MCF 10A (cell line): ENCODE measurements around the gene IL4R. TPM values are rescaled to one million over a fixed set of nuclear protein-coding genes. Genes with fewer than 3 reads are reported as not detected.

ENCODE experiments used
- BruUV-seq: library from RNA; stranded (reverse); fragments of 400-500 nt; replicated peaks from 2 replicates; lab custom pipeline; 2021; lab: Mats Ljungman, UMichigan
- CTCF ChIA-PET: fragments of 300-600 bp; sonication (Branson Sonifier 250); formaldehyde crosslinking; extraction: SDS; loops from one replicate; lab custom pipeline; 2021; ENCODE audit warnings: antibody characterized with exemption, inconsistent platforms; lab: Yijun Ruan, JAX
- POLR2A ChIA-PET: fragments of 300-600, 350-650 bp; sonication (Branson Sonifier 250); formaldehyde crosslinking; extraction: SDS; loops from one replicate; lab custom pipeline; 2020; ENCODE audit warnings: antibody characterized with exemption, inconsistent platforms; lab: Yijun Ruan, JAX
- DNase-seq: peaks from one replicate; pipeline ENCODE4 v3.0.0-alpha.2; 2018; ENCODE audit not compliant: unreplicated experiment
- H3K27ac Mint-ChIP-seq: one replicate; pipeline ENCODE4 v1.8.0; 2022; ENCODE audit warnings: mild to moderate bottlenecking, low read depth, mixed read lengths; ENCODE audit not compliant: unreplicated experiment
- H3K27me3 Mint-ChIP-seq: one replicate; pipeline ENCODE4 v1.8.0; 2022; ENCODE audit warnings: mixed read lengths; ENCODE audit not compliant: insufficient read depth, unreplicated experiment
- H3K36me3 Mint-ChIP-seq: one replicate; pipeline ENCODE4 v1.8.0; 2022; ENCODE audit warnings: mild to moderate bottlenecking, moderate library complexity, mixed read lengths; ENCODE audit not compliant: insufficient read depth, unreplicated experiment
- H3K4me1 Mint-ChIP-seq: one replicate; pipeline ENCODE4 v1.8.0; 2022; ENCODE audit warnings: mixed read lengths; ENCODE audit not compliant: insufficient read depth, unreplicated experiment
- H3K4me3 Mint-ChIP-seq: one replicate; pipeline ENCODE4 v1.8.0; 2022; ENCODE audit warnings: mild to moderate bottlenecking, moderate library complexity, mixed read lengths; ENCODE audit not compliant: unreplicated experiment
- H3K9me3 Mint-ChIP-seq: one replicate; pipeline ENCODE4 v1.8.0; 2022; ENCODE audit warnings: mixed read lengths; ENCODE audit not compliant: unreplicated experiment
- intact Hi-C: fragments of 100-400 bp; cut with micrococcal nuclease; formaldehyde crosslinking; loops from 2 replicates; pipeline ENCODE4 v1.14.1; 2022
- total RNA-seq: library from RNA; stranded (reverse); gene quantifications from 2 replicates; pipeline ENCODE4 v1.2.3, GENCODE V29; 2022
- TF ChIP-seq, protein P1 (sequence below): fragments of 200-600 bp; IDR thresholded peaks from one replicate; pipeline ENCODE4 v1.8.0; 2022; ENCODE audit warnings: antibody characterized with exemption, mild to moderate bottlenecking; ENCODE audit not compliant: unreplicated experiment

The IL4R gene
- total RNA-seq, 1 experiment from 2014 or later = 51.9 TPM

DNA sequence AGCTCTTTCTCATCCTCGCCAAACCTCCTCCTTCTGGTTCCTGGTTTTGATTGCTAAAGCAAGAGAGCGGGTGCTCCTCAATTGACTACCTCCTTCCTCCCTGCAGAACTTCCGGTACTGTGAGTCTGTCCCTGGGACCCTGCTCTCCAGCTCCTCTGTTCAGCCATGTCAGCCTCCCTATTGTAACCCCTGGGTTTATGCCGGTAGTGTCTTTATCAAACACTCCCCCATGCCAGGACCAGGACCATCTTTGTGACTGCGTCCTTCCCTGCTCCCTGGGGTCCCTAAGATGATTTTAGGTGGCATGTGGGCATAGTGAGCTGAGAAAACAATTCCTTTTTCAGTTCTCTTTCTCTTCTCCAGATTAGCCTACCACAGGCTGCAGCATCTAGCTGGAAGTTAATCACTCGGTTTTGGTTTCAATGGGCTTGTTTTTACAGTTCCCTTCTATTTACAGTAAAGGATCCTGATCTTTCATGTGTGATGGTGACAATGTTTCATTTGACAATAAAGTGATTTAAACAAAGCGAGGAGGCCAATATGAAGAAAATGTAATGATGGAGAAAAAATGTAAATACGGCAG lies 60.5 kb downstream of the IL4R start:
- Mint-ChIP-seq H3K36me3 (no peaks in the 10 kb centered on the region), H3K27ac (no peak overlapping the region), H3K4me3 (no peak overlapping the region), H3K9me3 (peaks cover 7% of the 10 kb centered on the region), H3K4me1 (no peaks in the 10 kb centered on the region), H3K27me3 (no peaks in the 10 kb centered on the region)
- intact Hi-C loops = no loop called here
- ChIA-PET CTCF (interaction anchor here (4.6 kb wide), 1 partner anchor 139 kb away, joined by 36 read pairs; no protein-coding TSS in a partner anchor), POLR2A (no interaction called here)
- no TSS peak for BruUV-seq
- no peak for DNase-seq
- TF ChIP-seq, protein P1, sequence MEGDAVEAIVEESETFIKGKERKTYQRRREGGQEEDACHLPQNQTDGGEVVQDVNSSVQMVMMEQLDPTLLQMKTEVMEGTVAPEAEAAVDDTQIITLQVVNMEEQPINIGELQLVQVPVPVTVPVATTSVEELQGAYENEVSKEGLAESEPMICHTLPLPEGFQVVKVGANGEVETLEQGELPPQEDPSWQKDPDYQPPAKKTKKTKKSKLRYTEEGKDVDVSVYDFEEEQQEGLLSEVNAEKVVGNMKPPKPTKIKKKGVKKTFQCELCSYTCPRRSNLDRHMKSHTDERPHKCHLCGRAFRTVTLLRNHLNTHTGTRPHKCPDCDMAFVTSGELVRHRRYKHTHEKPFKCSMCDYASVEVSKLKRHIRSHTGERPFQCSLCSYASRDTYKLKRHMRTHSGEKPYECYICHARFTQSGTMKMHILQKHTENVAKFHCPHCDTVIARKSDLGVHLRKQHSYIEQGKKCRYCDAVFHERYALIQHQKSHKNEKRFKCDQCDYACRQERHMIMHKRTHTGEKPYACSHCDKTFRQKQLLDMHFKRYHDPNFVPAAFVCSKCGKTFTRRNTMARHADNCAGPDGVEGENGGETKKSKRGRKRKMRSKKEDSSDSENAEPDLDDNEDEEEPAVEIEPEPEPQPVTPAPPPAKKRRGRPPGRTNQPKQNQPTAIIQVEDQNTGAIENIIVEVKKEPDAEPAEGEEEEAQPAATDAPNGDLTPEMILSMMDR = no peak

DNA sequence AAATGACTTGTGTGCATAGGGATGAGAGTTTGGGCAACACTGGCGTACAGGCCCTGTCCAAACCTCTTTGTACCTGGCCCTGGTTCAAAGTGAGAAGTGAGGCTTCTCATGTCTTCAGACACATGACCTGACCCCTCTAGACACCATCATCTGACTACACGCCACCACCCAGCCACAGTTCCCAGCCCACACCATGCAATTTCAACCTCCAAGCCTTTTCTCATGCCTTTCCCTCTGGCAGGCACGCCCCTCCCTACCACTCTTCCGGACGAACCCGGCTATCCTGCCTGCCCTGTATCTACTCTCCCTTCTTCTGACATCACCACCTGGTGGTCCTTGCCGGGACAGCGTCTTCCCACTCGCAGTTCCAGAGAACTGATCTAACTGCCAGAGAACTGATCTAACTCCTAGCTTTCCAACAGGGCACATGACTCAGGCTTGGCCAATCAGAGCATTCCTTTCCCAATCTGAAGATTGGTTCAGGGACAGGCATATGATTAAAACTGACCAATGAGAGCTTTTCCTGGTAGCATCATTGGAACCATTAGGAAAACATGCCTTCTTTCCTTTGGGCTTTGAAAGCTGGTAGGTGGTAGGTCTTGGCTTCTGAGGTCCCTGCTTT lies 61.1 kb downstream of the IL4R start:
- TF ChIP-seq, protein P1 = no peak
- no peaks in the 10 kb centered on the region for H3K36me3 Mint-ChIP-seq
- H3K27ac Mint-ChIP-seq = no peak overlapping the region
- H3K27me3 Mint-ChIP-seq = no peaks in the 10 kb centered on the region
- intact Hi-C loops = no loop called here
- peaks cover 6% of the 10 kb centered on the region for H3K9me3 Mint-ChIP-seq
- BruUV-seq = no TSS peak
- DNase-seq = peak; percentile 49
- ChIA-PET CTCF (interaction anchor here (0.7 to 4.6 kb wide), 6 partner anchors 7 to 219 kb away, joined by 3 to 36 read pairs (median 4); no protein-coding TSS in a partner anchor), POLR2A (no interaction called here)
- H3K4me1 Mint-ChIP-seq = no peaks in the 10 kb centered on the region
- no peak overlapping the region for H3K4me3 Mint-ChIP-seq

GRCh38 chr16:27377666-27378485 lies 64.1 kb downstream of the IL4R start:
- intact Hi-C loops = no loop called here
- CTCF ChIA-PET = interaction anchor here (0.8 to 3.5 kb wide), 4 partner anchors 8 to 146 kb away, joined by 3 to 17 read pairs (median 6); no protein-coding TSS in a partner anchor
- H3K36me3 Mint-ChIP-seq = no peaks in the 10 kb centered on the region

More at GRCh38 chr16:27377666-27378485, 64.1 kb downstream of the IL4R start:
- DNase-seq = no peak
- no peak overlapping the region for H3K4me3 Mint-ChIP-seq
- no TSS peak for BruUV-seq
- no peaks in the 10 kb centered on the region for H3K27me3 Mint-ChIP-seq
- TF ChIP-seq, protein P1 = no peak
- H3K9me3 Mint-ChIP-seq = no peaks in the 10 kb centered on the region
- no peaks in the 10 kb centered on the region for H3K4me1 Mint-ChIP-seq
- no peak overlapping the region for H3K27ac Mint-ChIP-seq
- POLR2A ChIA-PET = no interaction called here
